ENCODE results near the gene SGSM2.

SGSM2 gene

GRCh38 chr17:2390199-2390836 is 53.0 kb downstream of the SGSM2 start:
- Histone ChIP-seq H3K9me3 (ENCODE audit: control extremely low read depth in 1 of 5, control insufficient read depth in 4 of 5, insufficient read depth in 2 of 5, low read depth in 1 of 5, low read length in 4 of 5) (no peaks in the 10 kb centered on the region), H3K4me1 (ENCODE audit: control extremely low read depth in 1 of 4, control insufficient read depth in 4 of 4, insufficient read depth in 4 of 4, low read length in 3 of 4) (peaks cover 10 to 43% (median 39%) of the 10 kb centered on the region in 4 experiments), H3K27ac (ENCODE audit: insufficient read depth in 1 of 2, low read depth in 1 of 2, low read length in 2 of 2, poor library complexity in 1 of 2, severe bottlenecking in 2 of 2) (peak overlapping the region in 1 of 2 experiments; percentile 80), H3K36me3 (ENCODE audit: control insufficient read depth in 4 of 4, insufficient read depth in 4 of 4, low read length in 3 of 4) (peaks cover 7 to 45% (median 23%) of the 10 kb centered on the region in 4 experiments), H3K4me3 (ENCODE audit: control insufficient read depth in 1 of 7, extremely low read depth in 1 of 7, insufficient read depth in 4 of 7, low read depth in 2 of 7, low read length in 6 of 7) (no peak overlapping the region), H3K27me3 (replicated peaks in 2 of 5; ENCODE audit: control insufficient read depth in 4 of 5, insufficient read depth in 5 of 5, low read length in 4 of 5) (no peaks in the 10 kb centered on the region)
- CTCF ChIA-PET: interaction anchor here (1.6 to 18.5 kb wide), 4 partner anchors 8 to 30 kb away, joined by 3 to 311 read pairs (median 24); no protein-coding TSS in a partner anchor
- DNase-seq: no peak
- POLR2A ChIA-PET: interaction anchor here (0.8 kb wide), 1 partner anchor 9 kb away, joined by 3 read pairs; no protein-coding TSS in a partner anchor
- WGBS (ENCODE audit: insufficient coverage): 94% methylated on average over 8 of the region's 12 CpGs

GRCh38 chr17:2391597-2392251 is 54.4 kb downstream of the SGSM2 start:
- WGBS (ENCODE audit: insufficient coverage): 51% methylated on average over 11 of the region's 18 CpGs
- no peak for DNase-seq
- peaks cover 5 to 31% (median 14%) of the 10 kb centered on the region in 4 experiments for H3K36me3 ChIP-seq (ENCODE audit: control insufficient read depth in 4 of 4, insufficient read depth in 4 of 4, low read length in 3 of 4)
- H3K4me3 ChIP-seq (ENCODE audit: control insufficient read depth in 1 of 7, extremely low read depth in 1 of 7, insufficient read depth in 4 of 7, low read depth in 2 of 7, low read length in 6 of 7): peak overlapping the region; percentile 9 to 86 (median 68)
- peak overlapping the region; percentile 69 to 80 for H3K27ac ChIP-seq (ENCODE audit: insufficient read depth in 1 of 2, low read depth in 1 of 2, low read length in 2 of 2, poor library complexity in 1 of 2, severe bottlenecking in 2 of 2)
- no peaks in the 10 kb centered on the region for H3K9me3 ChIP-seq (ENCODE audit: control extremely low read depth in 1 of 5, control insufficient read depth in 4 of 5, insufficient read depth in 2 of 5, low read depth in 1 of 5, low read length in 4 of 5)
- CTCF ChIA-PET: interaction anchor here (0.8 to 18.5 kb wide), 9 partner anchors 9 to 123 kb away, joined by 3 to 311 read pairs (median 7); no protein-coding TSS in a partner anchor
- H3K27me3 ChIP-seq (replicated peaks in 2 of 5; ENCODE audit: control insufficient read depth in 4 of 5, insufficient read depth in 5 of 5, low read length in 4 of 5): no peaks in the 10 kb centered on the region
- peaks cover 13 to 57% (median 53%) of the 10 kb centered on the region in 4 experiments for H3K4me1 ChIP-seq (ENCODE audit: control extremely low read depth in 1 of 4, control insufficient read depth in 4 of 4, insufficient read depth in 4 of 4, low read length in 3 of 4)
- POLR2A ChIA-PET: interaction anchor here (0.6 to 3.4 kb wide), 4 partner anchors 8 to 400 kb away, joined by 4 to 21 read pairs (median 7); partner anchors contain the start of gene MNT

DNA sequence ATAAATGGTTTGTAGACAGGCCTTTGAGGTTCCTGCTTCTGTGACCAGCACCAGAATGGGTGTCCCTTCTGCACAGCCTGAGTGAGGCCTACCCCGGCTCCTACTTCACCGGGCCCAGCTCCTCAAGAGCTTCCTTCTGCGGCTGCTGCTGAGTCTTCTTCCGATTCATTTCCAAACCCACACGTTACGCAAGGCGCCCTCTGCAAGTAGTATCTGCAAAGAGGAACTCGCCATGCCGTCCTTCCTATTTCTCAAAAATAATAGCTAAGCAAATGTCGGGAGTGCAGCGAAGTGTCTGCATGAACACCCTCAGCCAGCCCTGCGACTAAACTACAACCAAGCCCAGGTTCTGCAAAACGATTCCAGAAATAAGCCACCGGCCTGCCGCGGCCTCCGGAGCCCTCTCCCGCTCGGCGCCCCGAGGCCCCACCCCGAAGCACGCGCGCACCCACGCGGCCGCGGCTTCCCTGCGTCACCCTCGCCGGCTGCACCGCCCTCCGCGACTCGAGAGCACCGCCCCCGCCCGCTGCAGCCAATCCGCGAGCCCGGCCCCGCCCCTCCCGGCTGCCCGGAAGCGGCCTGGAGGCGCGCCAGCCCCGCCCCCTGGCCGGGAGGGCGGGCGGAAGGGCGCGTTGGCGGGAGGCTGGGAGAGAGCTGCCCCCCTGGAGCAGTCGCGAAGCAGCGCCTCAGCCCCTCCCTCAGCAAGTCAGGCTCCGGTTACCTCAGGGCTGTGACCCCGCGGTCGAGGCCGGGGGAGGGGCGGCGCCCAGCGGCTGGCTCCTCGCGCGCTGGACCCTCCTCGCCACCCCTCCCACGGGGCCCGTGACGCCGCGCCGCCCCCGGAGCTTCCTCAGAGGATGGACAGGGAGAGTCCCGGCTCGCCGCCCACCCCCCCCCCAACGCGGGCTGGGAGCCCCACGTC is 55.2 kb downstream of the SGSM2 start:
- peaks cover 13 to 65% (median 61%) of the 10 kb centered on the region in 4 experiments for H3K4me1 ChIP-seq (ENCODE audit: control extremely low read depth in 1 of 4, control insufficient read depth in 4 of 4, insufficient read depth in 4 of 4, low read length in 3 of 4)

GRCh38 chr17:2393174-2393953 is 56.1 kb downstream of the SGSM2 start:
- CTCF ChIA-PET: interaction anchor here (1.4 to 18.5 kb wide), 3 partner anchors 8 to 27 kb away, joined by 7 to 311 read pairs (median 41); no protein-coding TSS in a partner anchor
- peaks cover 20 to 74% (median 70%) of the 10 kb centered on the region in 4 experiments for H3K4me1 ChIP-seq (ENCODE audit: control extremely low read depth in 1 of 4, control insufficient read depth in 4 of 4, insufficient read depth in 4 of 4, low read length in 3 of 4)
- peak overlapping the region; percentile 59 to 86 (median 68) for H3K4me3 ChIP-seq (ENCODE audit: control insufficient read depth in 1 of 7, extremely low read depth in 1 of 7, insufficient read depth in 4 of 7, low read depth in 2 of 7, low read length in 6 of 7)
- 0% methylated on average over 40 of the region's 99 CpGs for WGBS (ENCODE audit: insufficient coverage)
- H3K27ac ChIP-seq (ENCODE audit: insufficient read depth in 1 of 2, low read depth in 1 of 2, low read length in 2 of 2, poor library complexity in 1 of 2, severe bottlenecking in 2 of 2): peak overlapping the region; percentile 79 to 91
- H3K36me3 ChIP-seq (ENCODE audit: control insufficient read depth in 4 of 4, insufficient read depth in 4 of 4, low read length in 3 of 4): peaks cover 2 to 15% (median 4%) of the 10 kb centered on the region in 4 experiments
- no peaks in the 10 kb centered on the region for H3K27me3 ChIP-seq (replicated peaks in 2 of 5; ENCODE audit: control insufficient read depth in 4 of 5, insufficient read depth in 5 of 5, low read length in 4 of 5)
- H3K9me3 ChIP-seq (ENCODE audit: control extremely low read depth in 1 of 5, control insufficient read depth in 4 of 5, insufficient read depth in 2 of 5, low read depth in 1 of 5, low read length in 4 of 5): no peaks in the 10 kb centered on the region
- peak; percentile 81 to 91 (median 88) for DNase-seq
- POLR2A ChIA-PET: interaction anchor here (0.7 to 3.4 kb wide), 5 partner anchors 8 to 200 kb away, joined by 3 to 21 read pairs (median 5); partner anchors contain the start of genes MNT and PAFAH1B1

More for the DNA sequence above, 55.2 kb downstream of the SGSM2 start:
- Histone ChIP-seq H3K9me3 (ENCODE audit: control extremely low read depth in 1 of 5, control insufficient read depth in 4 of 5, insufficient read depth in 2 of 5, low read depth in 1 of 5, low read length in 4 of 5) (no peaks in the 10 kb centered on the region), H3K4me3 (ENCODE audit: control insufficient read depth in 1 of 7, extremely low read depth in 1 of 7, insufficient read depth in 4 of 7, low read depth in 2 of 7, low read length in 6 of 7) (peak overlapping the region; percentile 59 to 86 (median 68)), H3K36me3 (ENCODE audit: control insufficient read depth in 4 of 4, insufficient read depth in 4 of 4, low read length in 3 of 4) (peaks cover 2 to 23% (median 10%) of the 10 kb centered on the region in 4 experiments), H3K27me3 (replicated peaks in 2 of 5; ENCODE audit: control insufficient read depth in 4 of 5, insufficient read depth in 5 of 5, low read length in 4 of 5) (no peaks in the 10 kb centered on the region), H3K27ac (ENCODE audit: insufficient read depth in 1 of 2, low read depth in 1 of 2, low read length in 2 of 2, poor library complexity in 1 of 2, severe bottlenecking in 2 of 2) (peak overlapping the region; percentile 79 to 91)
- WGBS (ENCODE audit: insufficient coverage): 0% methylated on average over 56 of the region's 83 CpGs
- ChIA-PET CTCF (interaction anchor here (0.8 to 18.5 kb wide), 8 partner anchors 9 to 122 kb away, joined by 3 to 311 read pairs (median 7); no protein-coding TSS in a partner anchor), POLR2A (interaction anchor here (0.6 to 3.4 kb wide), 7 partner anchors 9 to 1571 kb away, joined by 3 to 21 read pairs (median 5); partner anchors contain the start of genes MNT and PAFAH1B1)
- DNase-seq: peak; percentile 93 to 97 (median 96)

GRCh38 chr17:2393954-2394749 is 56.9 kb downstream of the SGSM2 start:
- Histone ChIP-seq H3K9me3 (ENCODE audit: control extremely low read depth in 1 of 5, control insufficient read depth in 4 of 5, insufficient read depth in 2 of 5, low read depth in 1 of 5, low read length in 4 of 5) (no peaks in the 10 kb centered on the region), H3K4me3 (ENCODE audit: control insufficient read depth in 1 of 7, extremely low read depth in 1 of 7, insufficient read depth in 4 of 7, low read depth in 2 of 7, low read length in 6 of 7) (peak overlapping the region in 5 of 7 experiments; percentile 13 to 86 (median 46)), H3K4me1 (ENCODE audit: control extremely low read depth in 1 of 4, control insufficient read depth in 4 of 4, insufficient read depth in 4 of 4, low read length in 3 of 4) (peaks cover 21 to 78% (median 76%) of the 10 kb centered on the region in 4 experiments), H3K27me3 (replicated peaks in 2 of 5; ENCODE audit: control insufficient read depth in 4 of 5, insufficient read depth in 5 of 5, low read length in 4 of 5) (no peaks in the 10 kb centered on the region), H3K36me3 (ENCODE audit: control insufficient read depth in 4 of 4, insufficient read depth in 4 of 4, low read length in 3 of 4) (peaks cover 0 to 11% (median 1%) of the 10 kb centered on the region in 4 experiments), H3K27ac (ENCODE audit: insufficient read depth in 1 of 2, low read depth in 1 of 2, low read length in 2 of 2, poor library complexity in 1 of 2, severe bottlenecking in 2 of 2) (peak overlapping the region in 1 of 2 experiments; percentile 34)
- ChIA-PET POLR2A (interaction anchor here (0.7 to 3.4 kb wide), 3 partner anchors 7 to 199 kb away, joined by 3 to 21 read pairs (median 5); partner anchors contain the start of genes MNT and PAFAH1B1), CTCF (interaction anchor here (1.4 to 18.5 kb wide), 3 partner anchors 12 to 26 kb away, joined by 5 to 311 read pairs (median 41); no protein-coding TSS in a partner anchor)
- DNase-seq: no peak
- WGBS (ENCODE audit: insufficient coverage): 37% methylated on average over 24 of the region's 53 CpGs
